Measurements from ENCODE around the gene TMX2. TPM values are rescaled to one million over a fixed set of nuclear protein-coding genes. Genes with fewer than 3 reads are reported as not detected.
A peak's percentile ranks its signal among the peaks of the same experiment; 100 is the strongest.

TMX2 gene
- total RNA-seq, 1 experiment from 2014 or later = 91.3 TPM

- DNase-seq = peak; percentile 43
- H3K36me3 Mint-ChIP-seq (ENCODE audit: insufficient read depth in 1 of 3, low read depth in 3 of 3) = peaks cover 45 to 82% (median 67%) of the 10 kb centered on the region in 3 experiments; a peak in 6 of 7 replicates
These were observed 12.6 kb upstream of the TMX2 start for GRCh38 chr11:57699813-57700212.

More at GRCh38 chr11:57699813-57700212, 12.6 kb upstream of the TMX2 start:
- Histone ChIP-seq H3K4ac (ENCODE audit: low read depth, low read length) (no peak overlapping the region), H3K79me2 (ENCODE audit: insufficient read depth, low read length) (no peaks in the 10 kb centered on the region), H3K23ac (ENCODE audit: insufficient read length, low read depth, low read length) (no peak overlapping the region), H2BK15ac (ENCODE audit: low read depth, low read length) (no peak overlapping the region), H3K56ac (ENCODE audit: insufficient read length, low read depth, low read length) (no peak overlapping the region), H2BK5ac (ENCODE audit: insufficient read length, low read length) (no peak overlapping the region), H3K27me3 (ENCODE audit: insufficient read depth, low read length) (no peaks in the 10 kb centered on the region), H4K91ac (ENCODE audit: insufficient read length, low read depth, low read length) (no peak overlapping the region), H4K20me1 (ENCODE audit: control insufficient read depth, insufficient read depth, insufficient read length) (no peaks in the 10 kb centered on the region), H3K14ac (ENCODE audit: insufficient read depth, low read length) (no peak overlapping the region), H2BK20ac (ENCODE audit: low read depth, low read length, poor library complexity, severe bottlenecking) (no peak overlapping the region), H2BK120ac (ENCODE audit: low read depth, low read length, poor library complexity, severe bottlenecking) (no peak overlapping the region), H2BK12ac (ENCODE audit: insufficient read length, low read depth, low read length) (no peak overlapping the region), H3K27ac (ENCODE audit: insufficient read length, low read depth, low read length) (no peak overlapping the region), H2AFZ (ENCODE audit: low read length) (no peak overlapping the region), H3K18ac (ENCODE audit: insufficient read length, low read depth, low read length) (no peak overlapping the region), H2AK5ac (ENCODE audit: insufficient read length, low read length) (no peak overlapping the region), H3K9ac (ENCODE audit: extremely low read depth, insufficient read length, low read length) (no peak overlapping the region), H3K4me2 (ENCODE audit: insufficient read depth, insufficient read length, low read length) (no peak overlapping the region), H4K5ac (ENCODE audit: insufficient read length, low read depth, low read length) (no peak overlapping the region), H3K23me2 (ENCODE audit: insufficient read length, low read depth, low read length, poor library complexity, severe bottlenecking) (no peaks in the 10 kb centered on the region), H3K79me1 (ENCODE audit: insufficient read depth, low read depth, low read length, poor library complexity, severe bottlenecking) (no peaks in the 10 kb centered on the region), H3K9me3 (ENCODE audit: control insufficient read depth, low read depth, low read length) (no peaks in the 10 kb centered on the region), H3K4me1 (ENCODE audit: insufficient read depth, low read length) (no peaks in the 10 kb centered on the region), H3T11ph (ENCODE audit: low read length) (no peak overlapping the region), H4K8ac (replicated peaks; ENCODE audit: insufficient read length, low read depth, low read length) (no peak overlapping the region)
- H3K27me3 Mint-ChIP-seq (ENCODE audit: low read depth) = no peaks in the 10 kb centered on the region
- no peaks in the 10 kb centered on the region for H3K9me3 Mint-ChIP-seq
- no CpG with 5 or more reads among the region's 10 CpGs for WGBS (ENCODE audit: extremely low coverage, insufficient read length, low lambda C conversion rate)
- TF ChIP-seq CTCF (conservative IDR thresholded peaks at IDR 0.05) = no peak
- no peak overlapping the region for H3K27ac Mint-ChIP-seq
- H3K4me1 Mint-ChIP-seq = no peaks in the 10 kb centered on the region; a peak in 1 of 4 replicates
- H3K4me3 Mint-ChIP-seq = no peak overlapping the region

Measured in H9 (cell line).